ENCODE measurements around the gene SPATA4. TPM values are rescaled to one million over a fixed set of nuclear protein-coding genes. Genes with fewer than 3 reads are reported as not detected.

Gene SPATA4
- total and polyA plus RNA-seq, 2 of the 4 experiments (the other 2 are of a cell fraction): under 0.01 to 0.09 TPM

Other genes with a start within 250 kb of the SPATA4 start
- 0.54 and 0.83 TPM in 2 replicates for gene WDR17, start 129.7 kb downstream of the SPATA4 start, total RNA-seq (2012; rRNA removed)
- gene WDR17, start 129.7 kb downstream of the SPATA4 start, polyA plus RNA-seq (2012; rRNA removed): 0.19 and 0.53 TPM in 2 replicates
- 0.18 and 0.56 TPM in 2 replicates for gene ASB5, start 73.6 kb upstream of the SPATA4 start, total RNA-seq (2012; rRNA removed)
- gene ASB5, start 73.6 kb upstream of the SPATA4 start, polyA plus RNA-seq (2012; rRNA removed): 0.21 and 0.32 TPM in 2 replicates
- 77.4 and 131 TPM in 2 replicates for gene SPCS3, start 124.4 kb upstream of the SPATA4 start, total RNA-seq (2012; rRNA removed)
- gene SPCS3, start 124.4 kb upstream of the SPATA4 start, polyA plus RNA-seq (2012; rRNA removed): 32.8 and 41.6 TPM in 2 replicates